Hematopoietic multipotent progenitor cell treated with erythropoietin and hydrocortisone succinate and interleukin-3 and kit ligand, for 8 days (in vitro differentiated cells): Measurements from ENCODE around the gene LRTM1.

Experiments
- DNase-seq: peaks from one replicate; pipeline ENCODE4 v3.0.0-alpha.2; 2015

Gene LRTM1

DNA sequence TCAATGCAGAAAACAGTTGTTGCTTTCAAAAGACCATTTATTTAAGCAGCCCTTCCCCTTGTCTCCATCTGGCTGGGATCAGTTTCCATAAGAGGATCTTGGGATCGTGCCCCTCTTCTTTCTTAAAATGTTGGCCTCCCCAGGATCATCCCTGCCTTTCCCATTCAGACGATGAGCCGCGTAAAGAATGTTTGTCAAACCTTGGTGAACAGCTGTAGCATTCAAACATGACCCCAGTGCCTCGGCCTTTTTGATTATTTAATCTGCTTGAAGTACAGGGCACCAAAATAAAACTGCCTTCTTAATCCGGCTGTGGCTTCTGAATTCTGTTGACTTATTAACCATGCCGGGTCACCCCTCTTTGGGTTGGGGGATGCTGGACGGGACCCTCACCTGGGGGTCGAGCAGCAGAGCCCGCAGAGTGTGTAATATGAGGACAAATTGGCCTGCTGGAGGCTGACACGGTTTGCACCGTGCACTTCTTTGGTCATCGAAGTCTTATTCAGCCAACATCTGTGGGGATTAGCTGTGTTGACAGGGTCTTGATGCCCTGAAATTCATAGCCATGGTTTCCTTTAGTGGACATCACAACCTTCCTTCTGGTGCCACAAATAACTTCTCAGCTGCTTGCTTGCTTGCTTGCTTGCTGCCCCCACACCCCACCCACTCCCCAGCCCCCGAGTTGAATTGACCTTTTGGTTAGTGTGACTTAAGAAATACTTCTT, at the start of gene LRTM1:
Gene LRTM1, minus strand, starts transcription at position 14 of the 725 bp plus-strand sequence. CDS start 148 bp downstream, outside the sequence.
- DNase-seq: no peak

DNA sequence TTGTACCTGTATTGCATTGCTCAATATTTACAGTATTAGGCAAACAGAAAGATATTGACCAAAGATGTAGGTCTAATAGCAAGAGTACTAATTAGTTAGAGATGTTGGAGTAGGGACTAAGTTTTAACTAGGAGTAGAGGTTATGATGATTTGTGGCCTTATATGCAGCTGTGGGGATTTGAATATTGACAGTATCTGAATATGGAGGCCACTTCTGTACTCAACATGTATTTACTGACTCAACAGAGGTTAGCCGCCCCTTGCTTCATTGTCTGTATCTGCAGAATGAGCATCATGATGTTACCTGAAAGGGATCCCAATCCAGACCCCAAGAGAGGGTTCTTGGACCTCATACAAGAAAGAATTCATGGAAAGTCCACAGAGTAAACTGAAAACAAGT, 49.6 kb upstream of the LRTM1 start:
- no peak for DNase-seq

DNA sequence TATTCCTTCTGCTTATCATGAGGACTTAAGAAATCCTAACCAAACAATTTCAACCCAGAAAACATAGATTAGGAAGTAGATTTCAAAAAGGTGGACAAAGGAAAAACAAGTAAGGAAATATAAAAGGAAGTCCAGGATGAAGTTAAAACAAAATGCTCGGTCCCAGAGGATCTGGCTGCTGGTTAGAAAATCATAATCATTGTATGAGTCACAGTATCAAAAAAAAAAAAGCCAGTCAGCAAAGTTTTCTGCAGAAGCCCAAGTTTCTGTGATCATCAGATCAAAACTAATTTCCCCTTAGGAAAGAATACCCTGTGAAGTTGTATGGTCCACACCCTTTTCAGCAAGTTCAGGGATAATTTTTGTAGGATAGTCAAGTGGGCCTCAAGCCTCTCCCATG, 43.0 kb upstream of the LRTM1 start:
- DNase-seq: no peak

DNA sequence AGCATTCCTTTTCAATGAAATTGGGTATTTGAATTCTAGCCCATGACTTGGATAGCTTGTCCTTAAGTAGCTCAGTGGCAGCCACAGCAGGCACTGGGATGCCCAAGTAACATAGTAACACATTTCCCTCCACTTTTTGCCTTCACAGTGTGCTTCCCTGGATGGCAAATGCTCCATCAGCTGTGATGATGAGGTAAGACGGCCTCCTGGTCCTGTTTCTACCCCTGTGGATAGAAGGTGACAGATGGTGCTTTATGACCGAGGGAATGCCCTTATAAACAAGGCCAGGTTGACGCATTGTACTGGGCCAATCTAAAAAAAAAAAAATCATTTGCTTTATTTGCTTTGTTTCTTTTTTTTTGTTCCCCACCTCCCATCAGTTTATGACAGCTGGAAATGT, 41.8 kb upstream of the LRTM1 start:
- DNase-seq: no peak

DNA sequence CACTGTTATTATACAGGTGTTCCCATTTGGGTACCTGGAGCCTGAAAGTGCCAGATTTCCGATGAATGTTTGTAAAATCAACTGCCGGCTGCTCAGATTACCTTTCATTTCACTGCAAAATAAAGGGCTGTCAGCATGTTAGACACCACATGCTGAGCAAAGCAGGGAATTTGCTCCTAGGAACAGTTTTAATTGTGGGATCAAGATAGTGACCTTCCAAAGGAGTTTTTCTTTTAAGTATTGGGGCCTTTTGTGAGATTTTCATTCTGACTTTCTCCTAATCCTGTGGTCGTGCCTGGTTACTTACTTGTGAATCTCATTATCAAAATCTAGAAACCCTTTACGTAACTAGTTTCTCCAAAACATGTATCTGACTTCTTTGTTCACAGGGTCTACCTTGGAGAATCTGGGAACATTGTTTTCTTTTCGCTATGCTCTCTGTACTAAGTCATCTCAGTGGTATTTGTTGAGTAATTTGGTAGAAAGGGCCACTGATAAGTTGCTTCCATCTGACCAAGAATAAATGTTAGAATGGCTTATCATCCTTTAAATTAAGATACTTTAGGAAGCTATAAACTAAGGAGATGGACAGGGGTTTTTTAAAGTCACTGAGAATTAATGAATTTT, 40.8 kb upstream of the LRTM1 start:
- DNase-seq: no peak

DNA sequence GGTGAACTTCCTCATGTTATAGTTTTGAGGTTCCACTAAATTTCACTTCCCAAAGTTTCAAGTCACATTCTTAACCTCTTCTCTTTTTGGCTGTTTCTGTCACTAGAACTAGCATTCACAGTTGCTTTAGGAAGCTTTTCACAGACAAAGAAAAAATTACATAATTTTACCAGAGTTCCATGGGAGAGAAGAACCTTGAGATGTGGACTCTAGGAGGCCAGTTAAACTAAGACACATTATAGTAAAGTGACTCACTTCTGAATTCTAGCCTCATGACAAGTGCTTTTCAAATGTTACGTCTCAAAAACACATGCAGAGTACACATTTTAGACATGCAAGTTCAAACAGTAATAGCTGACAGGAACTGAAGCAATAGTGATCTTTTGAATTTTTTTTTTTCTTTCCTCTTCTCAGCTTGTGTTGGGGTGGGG, 39.9 kb upstream of the LRTM1 start:
- no peak for DNase-seq

DNA sequence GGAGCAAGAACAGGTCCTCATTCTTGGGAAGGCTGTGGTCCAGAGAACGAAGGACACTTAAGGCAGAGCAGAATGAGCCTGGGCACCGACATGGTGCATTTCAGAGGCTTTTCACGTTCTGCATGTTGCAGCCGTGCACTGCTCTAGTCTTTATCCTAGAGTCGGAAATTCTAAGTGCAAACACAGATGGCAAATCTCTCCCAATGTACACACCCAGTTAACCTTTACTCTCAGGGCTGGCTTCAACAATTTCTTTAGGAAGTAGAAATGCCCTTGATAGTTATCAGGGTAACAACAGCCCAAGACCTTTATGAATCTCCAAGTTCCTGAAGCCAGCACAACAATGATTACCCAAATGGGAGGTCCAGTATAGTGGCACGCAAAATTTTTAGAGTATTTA, 39.1 kb upstream of the LRTM1 start:
- no peak for DNase-seq

DNA sequence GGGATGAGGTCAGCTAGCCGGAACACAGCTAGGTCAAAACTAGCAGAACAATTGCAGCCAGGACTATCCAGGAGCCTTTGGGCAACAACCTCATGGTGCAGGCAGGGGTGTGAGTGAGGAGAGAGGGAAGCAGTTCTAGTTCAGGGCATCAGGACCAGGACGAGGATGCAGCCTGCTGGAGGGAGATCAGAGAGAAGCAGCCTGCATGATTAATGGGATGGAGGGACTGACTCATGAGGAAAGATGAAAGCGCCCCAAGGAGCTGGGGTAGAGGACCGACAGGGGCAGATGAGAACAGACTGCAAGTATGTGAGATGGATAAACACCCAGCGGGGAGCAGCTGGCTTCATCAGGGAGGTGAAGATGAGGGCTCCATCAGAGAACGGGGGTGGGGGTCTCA, 37.9 kb upstream of the LRTM1 start:
- DNase-seq: no peak

DNA sequence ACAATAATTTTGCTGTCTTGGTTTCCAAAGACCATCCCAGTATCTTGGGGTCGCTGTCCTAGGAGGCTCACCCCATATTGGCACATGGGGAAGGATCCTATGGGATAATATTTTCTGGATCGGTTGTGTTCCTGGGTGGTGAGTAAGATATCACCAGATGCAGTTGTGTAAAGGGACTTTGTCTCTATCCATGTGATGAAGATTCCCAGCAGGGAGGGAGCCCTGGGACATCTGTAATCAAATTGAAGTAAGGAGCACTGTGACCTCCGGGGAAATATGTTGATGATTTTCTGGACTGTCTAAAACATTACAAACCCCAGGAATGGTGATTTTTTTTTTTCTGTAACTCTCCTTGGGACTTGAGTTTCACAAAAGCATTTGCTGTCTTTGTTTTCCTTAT, 36.2 kb upstream of the LRTM1 start:
- no peak for DNase-seq

DNA sequence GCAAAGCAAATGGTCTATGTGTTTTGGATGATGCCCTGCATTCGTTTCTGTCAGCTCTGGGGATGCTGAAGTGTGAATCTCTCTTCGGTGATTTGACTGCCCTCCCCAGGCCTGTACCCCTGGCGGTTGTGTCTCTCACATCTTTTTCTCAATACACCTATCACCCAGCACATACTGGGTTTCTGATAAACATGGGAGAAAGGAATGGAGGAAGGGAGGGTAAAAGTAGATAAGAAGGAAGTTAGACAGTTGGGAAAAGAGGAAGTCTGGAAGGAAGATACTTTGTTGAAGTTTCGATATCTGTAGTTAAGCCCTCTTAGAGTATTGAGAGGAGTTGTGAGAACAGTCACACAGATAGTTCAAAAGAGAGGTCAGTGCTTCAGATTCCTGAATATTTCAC, 35.8 kb upstream of the LRTM1 start:
- peak; percentile 13 for DNase-seq

DNA sequence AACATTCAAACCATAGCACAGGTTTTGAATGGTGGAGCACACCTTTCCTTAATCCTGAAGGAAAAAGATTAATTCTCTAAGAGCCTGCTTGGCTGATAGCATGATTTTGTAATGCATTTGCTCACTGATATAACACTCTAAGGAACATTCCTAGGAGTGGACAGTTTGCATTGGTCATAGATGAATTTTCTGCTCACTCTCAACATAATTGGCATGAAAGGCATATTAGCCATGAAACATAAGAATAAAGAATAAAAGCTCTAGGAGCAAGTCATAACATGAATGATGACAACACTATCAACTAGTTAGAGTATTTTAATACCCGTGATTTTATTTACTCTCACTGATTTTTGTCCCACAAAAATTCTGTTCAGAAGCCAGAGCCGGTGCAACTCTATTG, 34.3 kb upstream of the LRTM1 start:
- DNase-seq: no peak

DNA sequence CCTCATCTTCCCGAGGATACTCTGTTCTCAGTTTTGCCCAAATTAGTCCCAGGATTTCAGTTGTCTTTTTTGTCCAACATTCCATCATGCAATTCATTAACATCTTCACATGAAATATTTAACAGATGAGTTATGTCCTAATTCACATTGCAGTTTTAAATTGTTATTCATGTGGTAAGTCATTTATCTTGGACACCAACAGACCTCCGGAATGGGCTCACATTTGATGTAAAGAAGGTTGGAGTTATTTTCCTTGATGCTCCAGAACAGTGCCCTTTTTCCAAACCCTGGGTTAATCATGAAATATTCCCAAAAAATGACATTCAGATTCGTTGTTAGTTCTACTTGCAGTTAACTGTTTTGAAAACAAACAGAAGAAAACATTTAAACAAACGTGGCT, 32.8 kb upstream of the LRTM1 start:
- no peak for DNase-seq

DNA sequence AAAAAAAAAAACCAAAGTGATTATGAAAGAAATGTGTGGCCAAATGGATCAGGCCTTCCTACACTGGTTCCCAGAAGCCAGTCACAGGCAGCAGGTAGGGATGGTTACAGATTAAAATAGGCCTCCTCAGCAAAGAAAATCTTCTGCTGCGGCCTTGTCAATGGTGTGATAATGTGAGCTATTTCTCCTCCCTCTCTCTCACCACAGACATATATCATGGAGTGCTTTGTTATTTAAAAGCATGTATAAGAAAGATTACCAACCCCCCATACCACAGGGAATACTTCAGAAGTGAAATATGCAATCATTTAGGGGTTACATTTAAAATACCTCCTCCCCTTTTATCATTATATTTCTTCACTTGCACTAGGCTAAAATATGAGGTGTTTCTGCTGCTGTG, 32.2 kb upstream of the LRTM1 start:
- no peak for DNase-seq

DNA sequence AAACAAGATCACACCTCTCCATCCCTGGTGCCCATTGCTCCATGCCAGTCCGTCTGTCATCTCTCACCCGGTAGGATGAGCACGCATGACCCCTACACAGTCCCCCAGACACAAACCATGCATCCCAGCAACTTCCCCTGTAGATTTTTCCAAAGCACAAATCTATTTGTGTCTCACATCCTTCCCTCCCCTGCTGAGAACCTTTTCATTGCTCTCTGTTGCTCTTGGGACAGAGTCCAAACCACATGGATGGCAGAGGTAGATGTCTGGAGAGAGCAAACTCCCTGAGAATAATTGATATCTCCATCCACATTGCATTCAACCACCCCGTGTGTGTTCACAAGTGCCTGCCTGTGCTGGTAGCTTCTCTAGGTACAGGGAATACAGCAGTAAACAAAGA, 29.9 kb upstream of the LRTM1 start:
- DNase-seq: no peak

DNA sequence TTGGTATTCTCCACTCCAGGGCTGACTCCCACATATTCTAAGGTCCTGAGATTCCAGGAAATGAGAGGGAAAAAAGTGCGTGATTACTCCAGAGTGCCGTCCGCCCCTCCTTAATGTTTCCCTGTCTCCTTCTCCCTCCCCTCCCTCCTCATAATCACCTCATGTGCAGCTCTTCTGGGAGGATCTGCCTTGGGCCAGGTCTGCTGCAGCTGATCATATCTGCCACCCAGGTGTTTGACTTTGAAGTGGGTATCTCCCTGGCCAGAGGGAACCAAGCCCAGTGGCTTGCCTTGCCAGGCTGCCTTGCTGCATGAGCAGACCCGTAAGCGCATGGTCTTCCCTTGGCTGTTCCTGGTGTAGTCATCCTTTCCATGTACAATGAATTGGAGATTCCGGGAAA, 28.1 kb upstream of the LRTM1 start:
- DNase-seq: no peak

DNA sequence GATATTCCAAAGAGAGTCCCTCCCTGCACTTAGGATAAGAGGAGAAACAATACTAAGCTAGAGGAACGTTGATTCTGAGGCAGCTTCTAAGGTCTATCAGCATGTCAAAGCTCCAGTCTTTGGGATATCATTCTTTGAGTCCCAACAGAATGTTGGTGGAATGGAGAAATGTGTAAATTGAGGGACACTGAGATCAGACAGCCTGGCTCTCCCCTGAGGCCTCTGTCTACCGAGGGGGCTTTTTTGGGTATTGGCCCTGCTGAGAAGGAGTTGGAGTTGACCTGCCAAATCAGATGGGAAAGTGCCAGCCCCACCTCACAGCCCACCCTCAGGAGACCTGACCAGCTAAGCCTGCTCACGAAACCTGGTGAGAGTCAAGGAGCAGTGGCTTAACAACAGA, 27.6 kb upstream of the LRTM1 start:
- DNase-seq: no peak

DNA sequence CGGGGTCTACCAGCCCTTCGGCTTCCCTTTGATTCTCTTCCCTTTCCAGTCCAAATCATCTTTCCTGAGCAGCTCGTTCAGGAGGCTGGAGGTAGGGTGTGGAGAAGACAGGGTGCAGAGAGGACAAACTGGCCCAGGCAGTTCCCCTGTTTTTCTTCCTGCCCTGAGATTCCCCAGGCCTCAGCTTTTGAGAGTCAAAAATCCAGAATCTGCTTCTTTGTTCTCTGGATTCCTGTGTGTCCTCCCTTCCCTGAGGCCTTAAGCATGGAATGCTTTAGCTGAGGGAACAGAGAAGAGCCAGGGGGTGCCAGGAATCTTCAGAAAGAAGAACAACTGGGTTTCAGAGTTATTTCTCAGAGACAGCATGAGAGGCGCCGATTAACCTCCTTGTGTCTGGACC, 26.7 kb upstream of the LRTM1 start:
- DNase-seq: no peak

DNA sequence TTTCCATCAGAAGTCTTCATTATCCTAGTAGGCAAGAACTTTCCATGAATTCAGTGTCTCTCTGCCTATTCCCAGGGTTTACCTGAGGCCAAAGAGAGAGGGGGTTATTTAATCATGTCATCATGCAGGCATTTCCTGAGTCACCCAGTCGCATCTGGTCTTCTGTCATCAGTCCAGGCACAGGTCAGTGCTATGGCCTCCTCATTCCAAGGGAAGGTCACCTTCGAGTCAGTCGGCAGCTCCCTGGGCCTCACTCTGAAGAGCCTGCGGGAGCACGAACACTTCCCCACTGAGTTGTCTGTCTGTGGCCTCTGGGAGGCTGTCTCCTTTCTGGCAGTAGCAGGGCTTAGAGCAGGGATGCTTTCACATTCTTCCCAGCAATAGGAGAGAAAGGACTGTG, 26.2 kb upstream of the LRTM1 start:
- no peak for DNase-seq

DNA sequence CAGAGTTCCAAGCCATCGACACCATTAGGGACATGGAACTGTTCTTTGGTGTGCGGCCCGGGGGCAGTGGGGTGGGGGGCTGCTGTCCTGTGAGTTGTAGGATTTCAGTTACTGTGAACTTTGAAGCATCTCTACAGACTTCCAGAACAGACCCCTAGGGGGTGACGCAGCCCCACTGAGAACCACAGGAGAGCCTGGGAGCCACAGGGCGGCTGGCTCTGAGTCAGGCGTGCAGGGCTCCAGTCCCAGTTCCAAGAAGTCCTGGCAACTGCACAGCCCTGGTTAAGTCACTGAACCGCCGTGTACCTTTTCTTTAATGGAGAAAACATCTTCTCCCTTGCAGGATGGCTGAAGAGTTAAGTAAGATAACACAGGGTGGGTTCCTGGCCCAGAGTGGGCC, 23.5 kb upstream of the LRTM1 start:
- peak; percentile 7 for DNase-seq

DNA sequence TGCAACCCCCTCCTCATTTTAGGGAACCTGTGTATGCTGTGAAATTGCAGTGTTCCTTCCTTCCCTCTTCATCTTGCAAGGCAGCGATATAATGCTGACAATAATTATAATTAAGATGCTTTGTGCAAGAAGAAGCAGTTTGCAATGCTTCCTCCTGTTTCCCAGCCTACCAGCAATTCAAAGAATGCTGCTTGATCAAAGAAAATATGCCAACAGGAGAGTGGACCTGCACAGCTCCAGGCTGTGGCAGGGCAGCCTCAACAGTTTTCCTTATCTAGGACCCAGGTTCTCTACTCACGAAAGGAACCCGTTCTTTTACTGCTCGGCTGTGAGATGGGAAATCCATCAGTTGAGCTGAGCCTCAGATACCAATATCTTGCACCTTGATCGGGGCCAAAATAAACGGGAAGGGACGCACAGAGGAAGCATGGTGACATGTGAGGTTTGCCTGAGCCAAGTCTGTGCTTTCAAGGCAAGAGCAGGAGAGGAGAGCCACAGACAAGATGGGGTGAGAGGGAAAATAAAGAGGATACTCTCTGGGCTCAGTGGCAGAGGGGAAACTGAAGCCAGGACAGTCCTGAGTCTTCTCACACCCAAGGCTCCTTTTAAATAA, 22.6 kb upstream of the LRTM1 start:
- no peak for DNase-seq

DNA sequence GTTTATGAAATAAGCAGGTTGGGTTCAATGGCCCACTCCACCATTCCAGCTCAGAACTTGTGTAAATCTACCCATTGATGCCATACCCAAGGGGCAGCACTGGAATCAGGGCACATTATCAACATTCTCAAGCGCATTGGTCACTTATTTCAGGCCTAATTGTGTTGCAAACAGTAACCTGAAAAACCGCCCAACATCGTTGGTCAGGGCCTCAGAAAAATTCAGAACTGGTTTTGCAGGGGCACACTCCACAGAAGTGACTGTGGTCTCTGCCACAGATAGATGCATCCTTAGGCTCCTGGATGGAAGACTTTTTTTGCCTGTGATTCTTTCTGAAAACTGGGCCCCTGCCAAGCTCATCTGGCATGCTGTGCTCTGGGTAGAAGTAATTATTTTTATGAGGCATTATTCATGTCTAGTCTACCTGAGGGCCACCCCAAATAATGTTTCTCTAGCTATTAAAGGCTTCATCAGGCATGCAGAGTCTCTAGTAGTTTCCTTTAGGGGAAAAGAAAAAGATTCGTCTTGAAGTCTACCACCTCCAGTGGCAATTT, 21.7 kb upstream of the LRTM1 start:
- no peak for DNase-seq

DNA sequence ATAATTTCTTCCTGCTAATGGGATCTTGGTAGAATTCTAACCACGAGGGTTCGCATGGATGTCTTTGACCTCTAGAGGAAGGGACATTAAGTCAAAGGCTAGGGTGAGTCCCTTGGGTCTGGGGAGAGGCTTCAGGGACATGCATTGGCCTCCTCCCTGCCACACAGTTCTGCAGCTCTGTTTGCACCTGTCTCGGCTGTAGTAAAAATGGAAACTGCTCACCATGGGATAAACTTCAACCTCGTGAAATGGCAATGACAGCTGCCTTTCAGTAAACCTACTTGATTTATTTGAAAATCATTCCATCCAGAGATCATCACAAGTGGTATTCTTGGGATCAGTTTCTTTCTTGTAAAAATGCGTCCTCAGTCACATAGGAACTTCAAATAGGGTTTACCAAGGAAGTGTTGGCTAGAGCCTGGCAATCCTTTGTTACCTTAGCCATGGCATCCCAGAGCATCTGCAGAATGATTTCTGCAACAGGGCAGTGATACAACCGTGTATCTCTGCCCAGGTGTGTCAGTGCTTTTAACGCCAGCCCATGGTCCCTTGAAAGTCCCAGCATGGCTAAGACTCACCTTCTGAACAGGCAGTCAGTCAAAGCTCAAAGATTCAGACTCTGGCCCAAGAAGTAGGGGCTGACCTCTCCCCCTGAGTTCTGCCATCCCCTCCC, 14.0 kb upstream of the LRTM1 start:
- no peak for DNase-seq

DNA sequence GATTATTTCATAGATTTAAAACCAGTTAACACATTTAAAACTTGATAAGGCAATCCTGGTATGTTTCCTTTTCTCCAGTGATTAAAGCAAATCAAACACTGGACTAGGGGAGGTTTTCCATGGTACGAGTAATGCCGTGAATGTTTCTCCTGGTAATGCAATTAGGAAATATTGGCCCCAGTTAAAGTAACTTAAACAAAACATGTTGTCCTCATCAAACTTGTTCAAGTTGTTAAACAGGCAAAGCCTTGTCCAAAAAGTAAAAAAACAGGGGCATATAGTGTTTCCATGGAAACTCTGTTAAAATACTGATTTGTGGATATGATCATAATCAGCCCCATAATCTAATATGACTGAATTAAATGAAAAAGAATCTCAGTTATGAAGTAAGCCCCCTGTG, 13.1 kb upstream of the LRTM1 start:
- DNase-seq: no peak
